Suprapubic skin (tissue), 3 donors: ENCODE measurements around the gene RPL13.

Experiments
- CTCF ChIP-seq, 2 donors: fragments of 200-600 bp in 1 of 2; fragments of 450-650 bp in 1 of 2; sonication (generic) in 1 of 2; IDR thresholded peaks; one replicate each; pipeline ENCODE4 v1.5.1; 2016 to 2019; ENCODE audit warnings: antibody characterized with exemption in 2 of 2, mild to moderate bottlenecking in 1 of 2, moderate library complexity in 1 of 2
- POLR2AphosphoS5 ChIP-seq, 3 donors: sonication (generic); formaldehyde crosslinking; IDR thresholded peaks; one replicate each; pipeline ENCODE4 v1.6.1; 2017; ENCODE audit warnings: antibody characterized with exemption in 3 of 3

- TF ChIP-seq POLR2AphosphoS5 (IDR thresholded peaks at IDR 0.05) (no peak), CTCF (IDR thresholded peaks at IDR 0.05) (no peak)
Observed at GRCh38 chr16:89571636-89572035, 11.2 kb downstream of the RPL13 start.
